Left ventricle myocardium superior (tissue), 1 donor: ENCODE measurements around the gene CPA2. TPM values are rescaled to one million over a fixed set of nuclear protein-coding genes. Genes with fewer than 3 reads are reported as not detected.
"Not testable (repeated sequence)": the region's sequence is repeated elsewhere in the genome, so short reads cannot be mapped to it uniquely, and the experiment has no call there.

ENCODE experiments used
- ATAC-seq: fragments of 200-7000 bp; cut with Tn5 transposase; one replicate; pipeline ENCODE4 v1.9.1; 2020; ENCODE audit warnings: mild to moderate bottlenecking, moderate library complexity
- DNase-seq: peaks from one replicate; pipeline ENCODE4 v3.0.0-alpha.2; 2020
- intact Hi-C: fragments of 100-400 bp; cut with micrococcal nuclease; formaldehyde crosslinking; loops from one replicate; pipeline ENCODE4 v1.11.0; 2022
- total RNA-seq: library from RNA; stranded (reverse); fragmentation: NEBNext Ultra II Directional; extraction: Animal tissue kit (Norgen Biotek cat#: 25700); gene quantifications from one replicate; pipeline ENCODE4 v1.2.1, GENCODE V29; 2021
- donor health status: DM: no; HTN: yes; CAD: no; lungs with severe emphysema.

The CPA2 gene
- total RNA-seq, 1 donor from 2014 or later, result not detected

- no peak for DNase-seq
- intact Hi-C loops, result no loop called here
- no peak for ATAC-seq
These were observed 33.2 kb downstream of the CPA2 start for GRCh38 chr7:130299866-130300265.

DNA sequence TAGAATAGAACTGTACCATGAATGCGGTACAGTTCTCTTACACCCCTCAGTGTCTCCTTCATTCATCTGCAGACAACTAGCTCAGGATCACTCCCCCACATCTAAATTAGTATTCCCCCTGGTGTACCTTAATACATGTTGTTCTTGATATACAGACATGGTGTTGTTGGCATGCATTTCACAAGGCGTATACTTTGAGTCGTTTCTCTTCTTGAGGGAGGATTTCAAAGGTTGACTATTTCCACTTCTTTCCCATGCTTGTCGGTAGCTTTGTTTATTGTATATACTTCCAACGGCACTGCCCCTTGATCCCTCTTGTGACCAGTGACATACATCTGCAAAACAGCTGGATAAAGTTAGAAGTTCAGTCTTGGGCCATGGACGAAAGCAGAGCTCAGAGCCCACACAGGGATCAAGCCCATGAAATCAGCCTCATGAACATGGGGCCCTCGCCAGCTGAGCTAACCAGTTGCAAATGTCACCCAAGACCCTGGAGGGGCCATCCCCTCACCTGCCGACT is 34.9 kb downstream of the CPA2 start:
- intact Hi-C loops, result no loop called here
- no peak for ATAC-seq

DNA sequence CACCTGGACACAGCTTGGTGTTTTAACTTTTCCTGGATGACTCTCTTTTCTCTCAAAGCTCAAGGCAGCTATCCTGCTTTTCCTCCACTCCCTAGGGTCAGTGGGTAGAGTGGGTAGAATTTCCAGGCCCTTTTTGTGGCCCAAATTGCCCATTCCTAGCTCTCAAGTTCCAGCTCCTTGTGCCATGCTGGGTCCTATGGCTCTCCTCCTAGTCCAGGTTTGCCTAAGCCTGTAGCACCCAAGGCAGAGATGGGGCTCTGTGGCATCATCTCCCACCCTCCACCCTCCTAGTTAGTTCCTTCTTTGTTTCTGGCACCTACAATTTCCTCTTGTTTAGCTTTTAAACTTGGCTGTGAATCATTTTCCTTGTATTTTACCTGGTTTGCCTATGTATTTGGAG is 36.0 kb downstream of the CPA2 start:
- DNase-seq (no peak), ATAC-seq (no peak)
- intact Hi-C loops, result no loop called here

More for the DNA sequence above, 34.9 kb downstream of the CPA2 start:
- no peak for DNase-seq

DNA sequence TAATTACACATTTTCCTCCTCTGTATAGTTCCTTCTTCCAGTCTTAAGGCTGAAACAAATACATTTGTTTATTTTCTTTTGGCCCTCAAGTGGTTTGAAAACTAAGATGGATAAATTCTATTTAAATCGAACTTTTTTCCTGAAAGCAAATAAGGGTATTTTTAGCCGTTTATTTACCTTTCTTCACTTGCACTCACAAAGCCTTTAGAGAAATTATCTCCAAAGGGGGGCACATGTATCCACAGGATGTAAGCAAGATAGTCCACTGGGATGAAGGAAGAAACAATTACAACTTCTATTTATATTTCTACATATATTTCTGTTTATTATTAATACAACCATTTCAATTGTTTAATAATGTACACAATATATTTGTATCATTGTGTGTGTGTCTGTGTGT is 36.5 kb downstream of the CPA2 start:
- DNase-seq (no peak), ATAC-seq (no peak)
- intact Hi-C loops, result no loop called here

DNA sequence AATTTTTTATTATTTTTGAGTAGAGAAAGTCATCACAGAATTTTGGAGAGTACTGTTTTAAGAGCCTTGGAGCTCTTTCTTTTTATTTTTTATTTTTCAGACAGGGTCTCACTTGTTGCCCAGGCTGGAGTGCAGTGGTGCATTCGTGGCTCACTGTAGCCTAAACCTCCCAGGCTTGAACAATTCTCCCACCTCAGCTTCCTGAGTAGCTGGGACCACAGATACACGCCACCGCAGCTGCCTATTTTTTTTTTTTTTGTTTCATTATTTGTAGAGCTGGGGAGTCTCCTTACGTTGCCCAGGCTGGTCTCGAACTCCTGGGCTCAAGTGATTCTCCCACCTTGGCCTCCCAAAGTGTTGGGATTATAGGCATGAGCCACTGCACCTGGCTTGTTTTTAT is 36.9 kb downstream of the CPA2 start:
- ATAC-seq (no peak), DNase-seq (no peak)
- intact Hi-C loops, result no loop called here

DNA sequence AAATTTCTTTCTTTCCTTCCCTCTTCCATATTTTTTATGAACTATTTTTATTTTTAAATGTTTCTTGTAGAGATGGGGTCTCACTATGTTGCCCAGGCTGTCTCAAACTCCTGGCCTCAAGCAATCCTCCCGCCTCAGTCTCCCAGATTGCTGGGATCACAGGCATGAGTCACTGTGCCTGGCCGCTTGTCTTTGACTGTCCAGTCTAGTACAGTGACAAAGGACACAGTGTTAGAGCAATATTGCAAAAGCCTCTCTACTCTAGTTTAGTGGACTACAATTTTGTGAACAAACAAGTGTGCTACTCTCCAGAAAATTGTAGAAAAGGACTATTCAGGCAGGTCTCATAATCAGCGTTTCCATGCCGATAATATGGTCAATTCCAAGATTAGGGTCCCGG is 37.3 kb downstream of the CPA2 start:
- ATAC-seq (no peak), DNase-seq (no peak)
- intact Hi-C loops, result no loop called here

DNA sequence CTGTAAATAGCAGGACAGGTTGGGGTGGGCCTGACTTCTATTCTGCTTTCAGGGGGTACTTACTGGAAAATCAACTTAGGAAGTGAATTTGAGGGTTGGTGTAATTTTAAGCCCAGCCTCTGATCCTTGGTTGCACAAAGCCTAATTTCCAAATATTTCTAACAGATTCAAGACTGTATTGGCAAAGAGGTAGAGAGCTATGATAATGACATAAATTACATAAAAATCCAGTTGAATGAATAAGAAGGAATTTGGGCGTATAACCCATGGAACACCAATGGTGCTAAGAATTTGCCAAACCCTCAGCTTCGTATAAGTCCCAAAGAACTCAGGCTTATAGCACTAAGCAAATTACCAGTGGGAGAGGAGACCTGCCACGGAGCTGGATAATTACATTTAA is 38.2 kb downstream of the CPA2 start:
- intact Hi-C loops, result no loop called here
- ATAC-seq, result no peak
- DNase-seq, result no peak

DNA sequence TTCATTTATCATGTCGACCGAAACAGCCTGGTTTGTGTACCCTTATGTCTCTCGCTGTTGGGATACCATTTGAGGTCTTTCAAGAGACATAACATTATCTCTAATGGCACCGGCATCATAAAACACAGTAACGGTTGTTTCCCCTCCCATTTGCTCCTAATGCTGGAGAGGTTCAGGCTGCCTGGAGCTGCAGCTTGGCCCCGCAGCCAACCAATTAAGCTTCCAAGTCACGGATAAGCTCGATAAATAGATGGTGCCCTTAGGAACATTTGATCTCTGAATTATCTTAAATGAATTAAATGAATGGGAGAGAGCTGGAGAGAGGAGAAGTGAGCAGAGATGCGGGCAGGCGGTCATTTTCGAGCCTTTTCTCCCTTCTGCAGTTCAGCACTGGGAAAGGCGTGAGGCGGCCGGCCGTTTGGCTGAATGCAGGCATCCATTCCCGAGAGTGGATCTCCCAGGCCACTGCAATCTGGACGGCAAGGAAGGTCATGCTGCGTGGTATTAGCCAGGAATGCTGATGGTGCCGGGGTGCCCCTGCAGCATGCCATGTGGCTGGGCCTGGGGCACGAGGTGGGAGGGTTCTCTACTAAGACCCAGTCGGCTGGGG is 38.9 kb downstream of the CPA2 start:
- no peak for DNase-seq
- intact Hi-C loops, result no loop called here
- ATAC-seq, result no peak

- ATAC-seq (no peak), DNase-seq (no peak)
- intact Hi-C loops, result no loop called here
These were observed 43.3 kb downstream of the CPA2 start for GRCh38 chr7:130309986-130310385.

DNA sequence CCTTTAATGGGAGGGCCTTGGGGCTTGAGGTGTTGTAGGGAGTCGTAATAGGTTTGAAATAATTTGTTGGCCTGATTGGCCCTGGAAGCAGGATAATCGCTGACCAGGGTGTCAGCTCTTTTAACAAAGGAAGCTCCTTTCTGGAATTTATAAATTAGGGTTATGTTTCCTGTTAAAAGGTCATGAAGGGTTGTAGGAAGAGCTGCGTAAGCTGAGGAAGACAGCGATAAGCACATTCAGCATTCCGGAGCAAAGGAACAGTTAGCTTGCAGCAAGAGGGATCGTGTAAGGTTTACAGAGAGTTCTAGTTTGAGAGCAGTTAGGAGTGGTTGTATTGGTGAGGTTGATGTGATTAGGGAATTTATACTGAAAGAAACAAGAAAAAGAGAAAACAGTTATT is 47.6 kb downstream of the CPA2 start:
- no peak for DNase-seq
- intact Hi-C loops, result no loop called here

DNA sequence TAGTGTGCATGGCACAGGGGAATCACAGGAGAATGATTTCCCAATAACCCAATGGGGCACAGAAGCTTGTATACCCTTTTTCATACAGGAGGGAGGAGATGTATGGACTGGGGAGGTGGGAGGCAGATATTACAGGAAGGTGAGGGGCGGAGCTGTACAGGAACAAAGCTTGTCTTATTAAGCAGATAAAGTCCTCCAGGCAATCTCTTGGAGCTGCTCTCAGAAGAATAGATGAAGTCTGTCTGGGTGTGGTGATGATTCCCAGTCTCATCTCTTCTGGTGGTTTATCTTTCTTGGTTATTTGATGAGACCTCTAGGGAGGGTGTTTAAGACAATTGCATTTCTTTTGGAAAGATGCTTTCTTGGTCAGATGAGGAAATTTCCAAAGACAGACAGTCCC is 52.9 kb downstream of the CPA2 start:
- intact Hi-C loops, result no loop called here
- DNase-seq (no peak), ATAC-seq (no peak)

More for the DNA sequence above, 47.6 kb downstream of the CPA2 start:
- no peak for ATAC-seq

DNA sequence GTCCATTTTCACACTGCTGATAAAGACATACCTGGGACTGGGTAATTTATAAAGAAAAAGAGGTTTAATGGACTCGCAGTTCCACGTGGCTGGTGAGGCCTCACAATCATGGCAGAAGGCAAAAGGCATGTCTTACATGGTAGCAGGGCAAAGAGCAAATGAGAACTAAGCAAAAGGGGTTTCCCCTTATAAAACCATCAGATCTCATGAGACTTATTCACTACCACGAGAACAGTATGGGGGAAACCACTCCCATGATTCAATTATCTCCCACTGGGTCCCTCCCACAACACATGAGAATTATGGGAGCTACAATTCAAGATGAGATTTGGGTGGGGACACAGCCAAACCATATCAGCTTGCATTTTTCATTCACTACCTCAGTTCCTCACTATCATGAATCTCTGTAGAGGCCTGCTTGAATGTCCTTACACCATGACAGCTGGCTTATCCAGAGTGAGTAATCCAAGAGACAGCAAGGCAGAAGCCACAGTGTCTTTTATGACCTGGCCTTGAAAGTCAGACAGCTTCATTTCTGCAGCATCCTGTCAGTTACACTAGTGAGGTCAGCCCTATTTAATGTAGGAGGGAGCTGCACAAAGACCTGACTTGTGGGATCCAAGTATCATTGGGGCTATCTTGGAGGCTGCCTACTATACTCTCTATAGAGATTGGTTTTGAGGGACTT is 55.0 kb downstream of the CPA2 start:
- ATAC-seq, DNase-seq, intact Hi-C loops: not testable (repeated sequence)

DNA sequence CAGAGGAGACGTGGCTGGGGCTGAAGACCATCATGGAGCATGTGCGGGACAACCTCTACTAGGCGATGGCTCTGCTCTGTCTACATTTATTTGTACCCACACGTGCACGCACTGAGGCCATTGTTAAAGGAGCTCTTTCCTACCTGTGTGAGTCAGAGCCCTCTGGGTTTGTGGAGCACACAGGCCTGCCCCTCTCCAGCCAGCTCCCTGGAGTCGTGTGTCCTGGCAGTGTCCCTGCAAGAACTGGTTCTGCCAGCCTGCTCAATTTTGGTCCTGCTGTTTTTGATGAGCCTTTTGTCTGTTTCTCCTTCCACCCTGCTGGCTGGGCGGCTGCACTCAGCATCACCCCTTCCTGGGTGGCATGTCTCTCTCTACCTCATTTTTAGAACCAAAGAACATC is 56.0 kb downstream of the CPA2 start:
- no peak for ATAC-seq
- DNase-seq, result no peak
- intact Hi-C loops, result no loop called here

DNA sequence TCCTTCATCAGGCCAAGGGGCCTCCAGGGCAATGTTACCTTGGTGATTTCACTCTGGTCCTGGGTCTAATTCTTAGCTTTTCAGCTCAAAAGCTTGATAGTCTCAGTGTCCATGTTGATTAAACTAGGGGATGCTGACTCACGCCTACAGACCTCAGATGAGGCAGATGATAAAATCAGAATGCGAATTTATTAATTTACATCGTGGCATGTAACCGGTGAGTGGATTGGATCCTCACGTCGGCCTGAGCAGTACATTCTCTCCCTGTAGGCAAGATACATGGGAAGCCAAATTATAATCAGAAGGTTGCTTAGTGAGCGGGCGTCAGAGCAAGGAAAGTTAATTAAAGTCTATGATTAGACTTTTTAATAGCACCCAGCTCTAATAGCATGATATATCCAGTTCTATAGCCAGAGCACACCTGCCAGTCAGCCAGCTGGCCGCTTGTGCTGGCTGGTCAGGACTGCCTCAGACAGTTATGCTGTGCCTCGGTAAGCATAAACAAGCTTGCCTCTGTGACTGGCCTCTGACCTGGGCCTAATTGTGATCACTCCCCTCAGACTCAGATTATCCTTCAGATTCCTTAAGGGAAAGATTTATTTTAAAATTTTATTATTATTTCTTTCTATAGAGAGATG is 57.8 kb downstream of the CPA2 start:
- intact Hi-C loops, result no loop called here
- DNase-seq, result no peak

GRCh38 chr7:130329681-130330080 is 63.0 kb downstream of the CPA2 start:
- ATAC-seq, result no peak
- DNase-seq, result no peak

More for the DNA sequence above, 57.8 kb downstream of the CPA2 start:
- ATAC-seq, result no peak

GRCh38 chr7:130332259-130333053 is 65.8 kb downstream of the CPA2 start:
- no peak for ATAC-seq
- no peak for DNase-seq
- intact Hi-C loops, result no loop called here

More at GRCh38 chr7:130329681-130330080, 63.0 kb downstream of the CPA2 start:
- intact Hi-C loops, result no loop called here

DNA sequence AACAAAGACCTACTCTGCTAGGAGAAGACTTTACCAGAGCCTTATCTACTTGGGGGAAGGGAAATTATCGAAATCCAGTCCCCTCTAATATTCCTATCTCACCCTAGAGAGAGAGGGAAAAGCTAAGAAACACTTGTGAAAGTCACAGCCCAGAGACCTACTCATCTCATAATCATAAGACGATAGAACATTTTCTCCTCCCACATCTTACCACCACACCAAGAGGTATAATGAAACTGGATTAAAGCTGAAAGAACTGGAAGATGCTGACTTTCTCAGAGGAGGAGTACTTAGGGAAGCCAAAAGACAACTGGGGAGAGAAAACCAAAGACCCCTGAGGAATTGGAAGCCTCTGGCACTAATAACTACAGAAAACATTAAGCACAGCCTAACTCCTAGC is 67.2 kb downstream of the CPA2 start:
- no peak for ATAC-seq
- intact Hi-C loops, result no loop called here
- no peak for DNase-seq

- DNase-seq (no peak), ATAC-seq (peak; percentile 23)
- intact Hi-C loops, result no loop called here
These were observed 67.6 kb downstream of the CPA2 start for GRCh38 chr7:130334274-130334673.

DNA sequence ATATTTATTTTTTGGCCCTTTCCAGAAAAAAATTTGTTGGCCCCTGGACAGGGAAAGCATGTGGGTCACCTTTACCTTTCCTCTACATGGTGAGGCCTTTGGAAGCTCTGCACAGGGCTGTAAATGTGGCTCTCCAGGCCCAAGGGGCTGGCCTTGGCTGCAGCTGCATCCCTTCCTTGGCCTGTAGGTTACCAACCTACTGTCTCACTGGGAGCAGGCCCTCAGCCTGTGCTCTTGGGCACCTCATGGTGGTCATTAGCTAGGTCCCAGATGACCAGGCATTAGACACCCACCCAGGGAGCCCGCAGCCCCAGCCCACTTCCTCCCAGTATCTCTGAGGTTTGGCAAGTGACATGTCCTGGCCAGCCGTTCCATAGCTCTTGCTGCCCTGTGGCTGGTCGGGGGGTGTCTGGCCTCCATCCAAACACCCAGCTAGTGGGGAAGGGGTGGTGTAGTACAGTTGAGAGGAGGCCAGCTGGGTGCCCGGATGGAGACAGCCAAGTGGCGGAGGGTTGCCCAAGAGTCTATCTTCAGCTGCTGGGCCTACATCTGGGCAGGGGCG is 70.8 kb downstream of the CPA2 start:
- DNase-seq, result no peak
- no peak for ATAC-seq
- intact Hi-C loops, result no loop called here
